Activated naive CD8-positive, alpha-beta T cell treated with anti-CD3 and anti-CD28 coated beads, Interleukin-2, amount 50 U/mL, for 24 hours (primary cell): ENCODE results near the gene LIN37.

Experiments
- ATAC-seq: fragments of 150-1000 bp; cut with Tn5 transposase; one replicate; pipeline ENCODE4 v1.10.0; 2021
- DNase-seq: peaks from one replicate; pipeline ENCODE4 v3.0.0; 2021
- H3K27ac Mint-ChIP-seq: one replicate; pipeline ENCODE4 v1.8.0; 2021; ENCODE audit warnings: mild to moderate bottlenecking, mixed read lengths
- H3K27me3 Mint-ChIP-seq: one replicate; pipeline ENCODE4 v1.8.0; 2021; ENCODE audit warnings: mixed read lengths
- H3K36me3 Mint-ChIP-seq: one replicate; pipeline ENCODE4 v1.8.0; 2021; ENCODE audit warnings: low read depth, mixed read lengths
- H3K4me1 Mint-ChIP-seq: one replicate; pipeline ENCODE4 v1.8.0; 2021; ENCODE audit warnings: mixed read lengths
- H3K4me3 Mint-ChIP-seq: one replicate; pipeline ENCODE4 v1.8.0; 2021; ENCODE audit warnings: mild to moderate bottlenecking, moderate library complexity, mixed read lengths
- H3K9me3 Mint-ChIP-seq: one replicate; pipeline ENCODE4 v1.8.0; 2021; ENCODE audit warnings: mixed read lengths

LIN37 gene

GRCh38 chr19:35746087-35746462, 2.3 kb upstream of the LIN37 start:
- H3K27me3 Mint-ChIP-seq = no peaks in the 10 kb centered on the region
- H3K4me3 Mint-ChIP-seq = peak overlapping the region; percentile 97
- peak overlapping the region; percentile 99 for H3K27ac Mint-ChIP-seq
- DNase-seq = no peak
- no peak for ATAC-seq
- H3K9me3 Mint-ChIP-seq = no peaks in the 10 kb centered on the region
- H3K4me1 Mint-ChIP-seq = peaks cover 60% of the 10 kb centered on the region
- peaks cover 20% of the 10 kb centered on the region for H3K36me3 Mint-ChIP-seq

- H3K4me1 Mint-ChIP-seq = peaks cover 60% of the 10 kb centered on the region
- H3K36me3 Mint-ChIP-seq = peaks cover 20% of the 10 kb centered on the region
- no peaks in the 10 kb centered on the region for H3K9me3 Mint-ChIP-seq
- ATAC-seq (no peak), DNase-seq (no peak)
- peak overlapping the region; percentile 97 for H3K4me3 Mint-ChIP-seq
- H3K27ac Mint-ChIP-seq = peak overlapping the region; percentile 99
- H3K27me3 Mint-ChIP-seq = no peaks in the 10 kb centered on the region
Measured at GRCh38 chr19:35746531-35746930, 1.8 kb upstream of the LIN37 start.

- H3K27ac Mint-ChIP-seq = no peak overlapping the region
- H3K27me3 Mint-ChIP-seq = peaks cover 2% of the 10 kb centered on the region
- H3K4me3 Mint-ChIP-seq = peak overlapping the region; percentile 11
- no peak for ATAC-seq
- H3K36me3 Mint-ChIP-seq = peaks cover 8% of the 10 kb centered on the region
- H3K4me1 Mint-ChIP-seq = peaks cover 39% of the 10 kb centered on the region
- DNase-seq = no peak
- no peaks in the 10 kb centered on the region for H3K9me3 Mint-ChIP-seq
Measured at GRCh38 chr19:35750167-35750566, 1.8 kb downstream of the LIN37 start.

- no peak for ATAC-seq
- H3K27ac Mint-ChIP-seq = no peak overlapping the region
- DNase-seq = no peak
Measured at GRCh38 chr19:35751839-35752745, 3.7 kb downstream of the LIN37 start.

GRCh38 chr19:35752746-35753350, 4.5 kb downstream of the LIN37 start:
- H3K4me1 Mint-ChIP-seq = peaks cover 36% of the 10 kb centered on the region
- no peak overlapping the region for H3K4me3 Mint-ChIP-seq
- ATAC-seq = no peak
- no peaks in the 10 kb centered on the region for H3K9me3 Mint-ChIP-seq
- H3K27me3 Mint-ChIP-seq = peaks cover 10% of the 10 kb centered on the region
- no peak overlapping the region for H3K27ac Mint-ChIP-seq
- H3K36me3 Mint-ChIP-seq = peaks cover 9% of the 10 kb centered on the region
- no peak for DNase-seq

More at GRCh38 chr19:35751839-35752745, 3.7 kb downstream of the LIN37 start:
- Mint-ChIP-seq H3K36me3 (peaks cover 9% of the 10 kb centered on the region), H3K9me3 (no peaks in the 10 kb centered on the region), H3K4me3 (no peak overlapping the region), H3K27me3 (peaks cover 8% of the 10 kb centered on the region), H3K4me1 (peaks cover 31% of the 10 kb centered on the region)

GRCh38 chr19:35753634-35754369, 5.4 kb downstream of the LIN37 start:
- Mint-ChIP-seq H3K4me1 (peaks cover 33% of the 10 kb centered on the region), H3K27me3 (peaks cover 12% of the 10 kb centered on the region), H3K27ac (no peak overlapping the region), H3K36me3 (peaks cover 10% of the 10 kb centered on the region), H3K9me3 (no peaks in the 10 kb centered on the region), H3K4me3 (no peak overlapping the region)
- ATAC-seq (no peak), DNase-seq (no peak)

GRCh38 chr19:35754370-35755130, 6.2 kb downstream of the LIN37 start:
- no peak overlapping the region for H3K27ac Mint-ChIP-seq
- no peak overlapping the region for H3K4me3 Mint-ChIP-seq
- ATAC-seq (no peak), DNase-seq (no peak)
- H3K4me1 Mint-ChIP-seq = peaks cover 36% of the 10 kb centered on the region
- peaks cover 10% of the 10 kb centered on the region for H3K36me3 Mint-ChIP-seq
- H3K9me3 Mint-ChIP-seq = no peaks in the 10 kb centered on the region
- H3K27me3 Mint-ChIP-seq = peaks cover 12% of the 10 kb centered on the region

- ATAC-seq (no peak), DNase-seq (no peak)
- peaks cover 34% of the 10 kb centered on the region for H3K4me1 Mint-ChIP-seq
- H3K4me3 Mint-ChIP-seq = no peak overlapping the region
- peaks cover 10% of the 10 kb centered on the region for H3K36me3 Mint-ChIP-seq
- H3K9me3 Mint-ChIP-seq = no peaks in the 10 kb centered on the region
- no peak overlapping the region for H3K27ac Mint-ChIP-seq
- peaks cover 12% of the 10 kb centered on the region for H3K27me3 Mint-ChIP-seq
Measured at GRCh38 chr19:35755131-35755549, 6.8 kb downstream of the LIN37 start.

GRCh38 chr19:35755550-35756376, 7.4 kb downstream of the LIN37 start:
- Mint-ChIP-seq H3K36me3 (peaks cover 11% of the 10 kb centered on the region), H3K4me3 (peak overlapping the region; percentile 57), H3K4me1 (peaks cover 34% of the 10 kb centered on the region), H3K27me3 (peaks cover 12% of the 10 kb centered on the region), H3K27ac (peak overlapping the region; percentile 60), H3K9me3 (no peaks in the 10 kb centered on the region)
- ATAC-seq (no peak), DNase-seq (peak; percentile 55)

- Mint-ChIP-seq H3K36me3 (peaks cover 11% of the 10 kb centered on the region), H3K27me3 (peaks cover 12% of the 10 kb centered on the region), H3K4me1 (peaks cover 34% of the 10 kb centered on the region), H3K9me3 (no peaks in the 10 kb centered on the region), H3K4me3 (peak within 1 kb of the TSS; percentile 90), H3K27ac (peak within 1 kb of the TSS; percentile 97)
- DNase-seq (no peak), ATAC-seq (no peak)
Measured at GRCh38 chr19:35756377-35757230, 8.2 kb downstream of the LIN37 start, which contains the start of gene HSPB6. Gene HSPB6, minus strand, starts transcription at chr19:35757029. Its CDS starts 21 bp downstream, at chr19:35757008.

- H3K27me3 Mint-ChIP-seq = peaks cover 12% of the 10 kb centered on the region
- DNase-seq (peak; percentile 53), ATAC-seq (peak; percentile 14)
- peak overlapping the region; percentile 97 for H3K27ac Mint-ChIP-seq
- H3K4me1 Mint-ChIP-seq = peaks cover 34% of the 10 kb centered on the region
- H3K4me3 Mint-ChIP-seq = peak overlapping the region; percentile 90
- no peaks in the 10 kb centered on the region for H3K9me3 Mint-ChIP-seq
- peaks cover 16% of the 10 kb centered on the region for H3K36me3 Mint-ChIP-seq
Measured at GRCh38 chr19:35757231-35757748, 8.9 kb downstream of the LIN37 start.

GRCh38 chr19:35757749-35758608, 9.6 kb downstream of the LIN37 start, which contains the start of gene PROSER3:
Gene PROSER3, plus strand, starts transcription at chr19:35758176. Its CDS starts 40 bp downstream, at chr19:35758216.
- Mint-ChIP-seq H3K4me3 (peak within 1 kb of the TSS; percentile 90), H3K27me3 (peaks cover 12% of the 10 kb centered on the region), H3K9me3 (no peaks in the 10 kb centered on the region), H3K36me3 (peaks cover 17% of the 10 kb centered on the region), H3K27ac (peak within 1 kb of the TSS; percentile 97), H3K4me1 (peaks cover 34% of the 10 kb centered on the region)
- DNase-seq (peak; percentile 98), ATAC-seq (peak; percentile 99)
